B cell (primary cell): ENCODE results near the gene RAD51B. TPM values are rescaled to one million over a fixed set of nuclear protein-coding genes. Genes with fewer than 3 reads are reported as not detected.

Experiments
- ATAC-seq: fragments of 200-7000 bp; cut with Tn5 transposase; one replicate; pipeline ENCODE4 v1.10.0; 2021; ENCODE audit warnings: low read depth, mild to moderate bottlenecking, moderate number of reproducible peaks, moderate library complexity
- CTCF ChIA-PET: fragments of 350-600 bp; sonication (Branson Sonifier 250); formaldehyde crosslinking; loops from one replicate; lab custom pipeline; 2021; ENCODE audit warnings: antibody characterized with exemption, inconsistent platforms; lab: Charles Lee
- POLR2A ChIA-PET: fragments of 350-600 bp; sonication (Branson Sonifier 250); formaldehyde crosslinking; loops from one replicate; lab custom pipeline; 2021; ENCODE audit warnings: antibody characterized with exemption; lab: Charles Lee
- DNase-seq: peaks from one replicate; pipeline ENCODE4 v3.0.0; 2013
- H2AFZ ChIP-seq: 2 replicates; pipeline ENCODE4 v1.6.1; 2012; ENCODE audit warnings: mild to moderate bottlenecking, low read depth, low read length; ENCODE audit not compliant: insufficient read depth, poor library complexity, severe bottlenecking
- H3K27ac ChIP-seq, 2 donors: 1 replicate in 1 of 2; 2 replicates in 1 of 2; pipeline ENCODE4 v1.5.1; 2012 to 2013; ENCODE audit warnings: low read length in 2 of 2, mild to moderate bottlenecking in 2 of 2, moderate library complexity in 1 of 2
- H3K27me3 ChIP-seq, 4 experiments: fragments of 200-600 bp in 1 of 4; sonication (generic) in 1 of 4; replicated peaks in 1 of 4; 1 replicate in 2 of 4; 2 replicates in 2 of 4; pipeline versions ENCODE4 v1.6.1 to v1.7.0; 2013 to 2016; ENCODE audit warnings: low read length in 3 of 4, mild to moderate bottlenecking in 2 of 4, mixed read lengths in 1 of 4, moderate library complexity in 1 of 4; ENCODE audit not compliant: insufficient read depth in 4 of 4, control insufficient read depth in 3 of 4; ENCODE audit errors: control extremely low read depth in 1 of 4
- H3K36me3 ChIP-seq, 2 experiments: replicated peaks in 1 of 2; 1 replicate in 1 of 2; 2 replicates in 1 of 2; pipeline versions ENCODE4 v1.6.1 to v1.7.1; 2013; ENCODE audit warnings: low read length in 1 of 2; ENCODE audit not compliant: insufficient read depth in 2 of 2, control insufficient read depth in 1 of 2; ENCODE audit errors: control extremely low read depth in 1 of 2, extremely low read depth in 1 of 2
- H3K4me1 ChIP-seq, 2 donors: fragments of 200-600 bp in 1 of 2; sonication (generic) in 1 of 2; 1 replicate in 1 of 2; 2 replicates in 1 of 2; pipeline versions ENCODE4 v1.5.1 to v1.6.1; 2013 to 2017; ENCODE audit warnings: low read length in 2 of 2; ENCODE audit not compliant: control insufficient read depth in 2 of 2, insufficient read depth in 2 of 2
- H3K4me2 ChIP-seq: replicated peaks from 2 replicates; pipeline ENCODE3; 2012; ENCODE audit warnings: mild to moderate bottlenecking, low read depth, low read length; ENCODE audit not compliant: poor library complexity, severe bottlenecking
- H3K4me3 ChIP-seq, 5 experiments: fragments of 200-600 bp in 1 of 5; sonication (generic) in 1 of 5; 1 replicate in 3 of 5; 2 replicates in 2 of 5; pipeline versions ENCODE4 v1.5.1 to v1.7.0; 2011 to 2016; ENCODE audit warnings: low read length in 4 of 5, mild to moderate bottlenecking in 4 of 5, low read depth in 2 of 5, control low read depth in 1 of 5, moderate library complexity in 1 of 5; ENCODE audit not compliant: insufficient read depth in 1 of 5; ENCODE audit errors: control extremely low read depth in 1 of 5, extremely low read depth in 1 of 5
- H3K79me2 ChIP-seq: fragments of 200-600 bp; sonication (generic); one replicate; pipeline ENCODE4 v1.6.0; 2016; ENCODE audit warnings: low read length; ENCODE audit not compliant: control insufficient read depth, insufficient read depth
- H3K9ac ChIP-seq: fragments of 200-600 bp; sonication (generic); 2 replicates; pipeline ENCODE4 v1.6.1; 2017; ENCODE audit warnings: mild to moderate bottlenecking, low read length, moderate library complexity
- H3K9me3 ChIP-seq, 3 donors: one replicate each; pipeline versions ENCODE4 v1.6.1 to v1.7.1; 2013; ENCODE audit warnings: low read length in 2 of 3; ENCODE audit not compliant: control insufficient read depth in 2 of 3, insufficient read depth in 1 of 3; ENCODE audit errors: control extremely low read depth in 1 of 3
- H4K20me1 ChIP-seq: 2 replicates; pipeline ENCODE4 v1.6.0; 2012; ENCODE audit warnings: mild to moderate bottlenecking, low read length; ENCODE audit not compliant: insufficient read depth, control insufficient read depth, poor library complexity, severe bottlenecking
- H3K27ac Mint-ChIP-seq: one replicate; pipeline ENCODE4 v1.8.0; 2021; ENCODE audit warnings: mixed read lengths
- H3K27me3 Mint-ChIP-seq: one replicate; pipeline ENCODE4 v1.8.0; 2021; ENCODE audit warnings: mixed read lengths
- H3K4me1 Mint-ChIP-seq: one replicate; pipeline ENCODE4 v1.8.0; 2021; ENCODE audit warnings: mixed read lengths
- H3K4me3 Mint-ChIP-seq: one replicate; pipeline ENCODE4 v1.8.0; 2021; ENCODE audit warnings: mixed read lengths
- H3K9me3 Mint-ChIP-seq: one replicate; pipeline ENCODE4 v1.8.0; 2022; ENCODE audit warnings: mixed read lengths; ENCODE audit not compliant: insufficient read depth
- EZH2 ChIP-seq: IDR thresholded peaks from 2 replicates; pipeline ENCODE4 v1.6.1; 2012; ENCODE audit warnings: borderline replicate concordance, low read depth, mild to moderate bottlenecking, moderate library complexity, low read length; ENCODE audit not compliant: insufficient read depth, poor library complexity, severe bottlenecking
- WGBS: methylation state at CpG from one replicate; pipeline ENCODE4 v1.1.5; 2013; ENCODE audit warnings: missing lambda C conversion rate; ENCODE audit not compliant: insufficient coverage; 5-methylcytosine and 5-hydroxymethylcytosine counted together
- intact Hi-C: fragments of 100-400 bp; cut with micrococcal nuclease; formaldehyde crosslinking; loops from one replicate; pipeline ENCODE4 v1.10.0; 2022
- polyA plus RNA-seq: library from polyadenylated mRNA; depleted of rRNA; stranded (reverse); fragments of >200 nt; gene quantifications from 2 replicates; pipeline ENCODE4 v1.2.3, GENCODE V29; 2012
- total RNA-seq, 2 donors: library from RNA; stranded (reverse); fragments of 120-200 nt in 1 of 2; gene quantifications; 1 replicate in 1 of 2; 2 replicates in 1 of 2; pipeline versions ENCODE4 v1.2.3 to v1.2.4, GENCODE V29; 2013 to 2022
- TF ChIP-seq, protein P1 (sequence below): fragments of 200-600 bp; IDR thresholded peaks from one replicate; pipeline ENCODE4 v1.8.0; 2022; ENCODE audit warnings: antibody characterized with exemption, mild to moderate bottlenecking

RAD51B gene
- total and polyA plus RNA-seq, 2 donors (not counting 1 experiment from before 2014, with no cell fraction given): 6.5 to 60.6 TPM

DNA sequence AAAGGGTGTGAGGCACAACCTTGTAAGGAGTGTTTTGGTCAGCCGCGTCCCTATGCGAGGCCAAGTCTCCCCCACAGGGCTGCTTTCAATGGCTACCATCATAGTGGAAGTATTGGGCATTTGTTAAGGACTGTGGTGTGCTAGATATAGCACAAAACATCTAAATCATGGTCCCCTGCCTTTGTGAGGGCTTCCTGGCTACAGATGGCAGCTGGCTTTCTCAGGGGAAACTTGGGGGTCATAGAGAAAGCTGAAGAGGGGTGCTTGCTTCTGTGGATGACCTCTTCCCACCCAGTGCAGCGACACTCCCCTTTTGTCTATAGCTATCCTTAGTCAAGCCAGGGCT, 657.5 kb downstream of the RAD51B start:
- Histone ChIP-seq H3K4me2 (peak overlapping the region; percentile 57), H3K4me3 (peak overlapping the region in 1 of 5 experiments; percentile 12), H3K4me1 (peaks cover 65 to 70% of the 10 kb centered on the region in 2 donors), H3K36me3 (no peaks in the 10 kb centered on the region), H3K9ac (peak overlapping the region; percentile 38), H3K27me3 (no peaks in the 10 kb centered on the region), H2AFZ (peak overlapping the region; percentile 53), H3K79me2 (peaks cover 13% of the 10 kb centered on the region), H3K27ac (peak overlapping the region; percentile 95 to 99), H3K9me3 (no peaks in the 10 kb centered on the region), H4K20me1 (no peaks in the 10 kb centered on the region)
- Mint-ChIP-seq H3K27me3 (no peaks in the 10 kb centered on the region), H3K9me3 (no peaks in the 10 kb centered on the region), H3K27ac (peak overlapping the region; percentile 98), H3K4me3 (peak overlapping the region; percentile 72), H3K4me1 (peaks cover 81% of the 10 kb centered on the region)
- no CpG with 5 or more reads among the region's 4 CpGs for WGBS
- intact Hi-C loops: loop anchor here (2.0 to 5.0 kb wide), 3 partner anchors 16 to 210 kb away; no protein-coding TSS in a partner anchor
- no peak for TF ChIP-seq EZH2
- TF ChIP-seq, protein P1, sequence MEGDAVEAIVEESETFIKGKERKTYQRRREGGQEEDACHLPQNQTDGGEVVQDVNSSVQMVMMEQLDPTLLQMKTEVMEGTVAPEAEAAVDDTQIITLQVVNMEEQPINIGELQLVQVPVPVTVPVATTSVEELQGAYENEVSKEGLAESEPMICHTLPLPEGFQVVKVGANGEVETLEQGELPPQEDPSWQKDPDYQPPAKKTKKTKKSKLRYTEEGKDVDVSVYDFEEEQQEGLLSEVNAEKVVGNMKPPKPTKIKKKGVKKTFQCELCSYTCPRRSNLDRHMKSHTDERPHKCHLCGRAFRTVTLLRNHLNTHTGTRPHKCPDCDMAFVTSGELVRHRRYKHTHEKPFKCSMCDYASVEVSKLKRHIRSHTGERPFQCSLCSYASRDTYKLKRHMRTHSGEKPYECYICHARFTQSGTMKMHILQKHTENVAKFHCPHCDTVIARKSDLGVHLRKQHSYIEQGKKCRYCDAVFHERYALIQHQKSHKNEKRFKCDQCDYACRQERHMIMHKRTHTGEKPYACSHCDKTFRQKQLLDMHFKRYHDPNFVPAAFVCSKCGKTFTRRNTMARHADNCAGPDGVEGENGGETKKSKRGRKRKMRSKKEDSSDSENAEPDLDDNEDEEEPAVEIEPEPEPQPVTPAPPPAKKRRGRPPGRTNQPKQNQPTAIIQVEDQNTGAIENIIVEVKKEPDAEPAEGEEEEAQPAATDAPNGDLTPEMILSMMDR: no peak
- DNase-seq: peak; percentile 48
- ChIA-PET CTCF (interaction anchor here (0.7 to 2.2 kb wide), 15 partner anchors 8 to 339 kb away, joined by 3 to 11 read pairs (median 3); no protein-coding TSS in a partner anchor), POLR2A (interaction anchor here (0.7 to 1.5 kb wide), 7 partner anchors 15 to 316 kb away, joined by 3 to 11 read pairs (median 4); partner anchors contain the start of gene ZFP36L1)
- peak; percentile 9 for ATAC-seq

DNA sequence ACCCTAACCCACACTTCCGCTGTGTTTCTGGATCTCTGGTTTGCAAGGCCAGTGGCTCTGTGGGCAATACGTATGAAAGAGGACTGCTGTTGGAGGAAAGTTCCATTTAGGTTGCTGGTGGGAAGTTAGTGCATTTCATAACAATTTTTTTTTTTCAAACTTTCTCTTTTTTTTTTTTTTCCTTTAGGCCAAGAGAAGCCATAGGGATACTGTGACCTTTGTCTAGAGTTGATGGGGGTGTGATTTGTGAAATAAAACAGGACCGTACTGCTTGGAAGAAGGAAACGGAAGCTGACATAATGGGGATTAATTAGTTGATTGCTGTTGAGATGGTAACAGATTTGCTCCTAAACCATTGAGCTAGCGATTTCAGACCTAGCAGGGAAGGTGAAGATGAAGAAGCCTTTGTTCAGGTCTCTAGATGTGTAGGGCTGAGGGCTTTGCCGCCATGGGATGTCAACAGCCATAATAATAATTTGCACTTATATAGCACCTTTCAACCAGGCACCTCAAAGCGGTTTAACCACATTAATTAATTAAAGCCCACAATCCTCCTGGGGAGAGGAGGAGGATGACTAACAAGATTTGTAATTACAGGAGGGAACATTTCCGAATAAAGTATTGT, 658.0 kb downstream of the RAD51B start:
- Mint-ChIP-seq H3K4me1 (peaks cover 76% of the 10 kb centered on the region), H3K4me3 (peak overlapping the region; percentile 24), H3K27ac (peak overlapping the region; percentile 98), H3K9me3 (no peaks in the 10 kb centered on the region), H3K27me3 (no peaks in the 10 kb centered on the region)
- intact Hi-C loops: loop anchor here (2.0 to 5.0 kb wide), 3 partner anchors 15 to 210 kb away; no protein-coding TSS in a partner anchor
- Histone ChIP-seq H3K9me3 (no peaks in the 10 kb centered on the region), H3K4me2 (peak overlapping the region; percentile 57), H3K79me2 (peaks cover 13% of the 10 kb centered on the region), H3K9ac (peak overlapping the region; percentile 38), H3K27me3 (no peaks in the 10 kb centered on the region), H4K20me1 (no peaks in the 10 kb centered on the region), H3K27ac (peak overlapping the region; percentile 95 to 99), H3K36me3 (no peaks in the 10 kb centered on the region), H3K4me1 (peaks cover 61 to 65% of the 10 kb centered on the region in 2 donors), H3K4me3 (peak overlapping the region in 1 of 5 experiments; percentile 12), H2AFZ (peak overlapping the region; percentile 53)
- 100% methylated on average over 3 of the region's 8 CpGs for WGBS
- TF ChIP-seq, protein P1: no peak
- no peak for TF ChIP-seq EZH2
- POLR2A ChIA-PET: interaction anchor here (0.7 to 1.5 kb wide), 3 partner anchors 29 to 309 kb away, joined by 4 read pairs; no protein-coding TSS in a partner anchor
- CTCF ChIA-PET: interaction anchor here (1.1 to 2.2 kb wide), 5 partner anchors 36 to 339 kb away, joined by 3 to 11 read pairs (median 4); no protein-coding TSS in a partner anchor
- DNase-seq (no peak), ATAC-seq (no peak)
